ENCODE results near the gene ZER1.

- no peak for TF ChIP-seq CTCF (IDR thresholded peaks at IDR 0.05)
- TF ChIP-seq POLR2A (IDR thresholded peaks at IDR 0.05), result no peak
These were observed 3.1 kb upstream of the ZER1 start for GRCh38 chr9:128774804-128775203.

All from uterus (tissue), 2 donors.